GM12892 (cell line): ENCODE measurements around the gene TBC1D4.

Experiments used
- POLR2AphosphoS5 ChIP-seq: IDR thresholded peaks from 2 replicates; pipeline ENCODE4 v1.6.1; 2011; ENCODE audit warnings: low read depth, low read length, control low read depth
- TAF1 ChIP-seq: IDR thresholded peaks from 2 replicates; pipeline ENCODE4 v1.6.1; 2011; ENCODE audit warnings: low read depth, mild to moderate bottlenecking, control low read depth, low read length, borderline replicate concordance

GRCh38 chr13:75296641-75297040 lies 185.3 kb downstream of the TBC1D4 start:
- TF ChIP-seq POLR2AphosphoS5 (no peak), TAF1 (no peak)
